Adrenal gland (tissue), 12 donors: ENCODE measurements around the gene VAMP5. TPM values are rescaled to one million over a fixed set of nuclear protein-coding genes. Genes with fewer than 3 reads are reported as not detected.

Source experiments
- DNase-seq, 7 donors: peaks; one replicate each; pipeline ENCODE4 v3.0.0-alpha.2; 2019 to 2020
- H3K27ac ChIP-seq, 5 donors: fragments of 200-600 bp; sonication (generic) in 4 of 5; 1 replicate in 3 of 5; 2 replicates in 2 of 5; pipeline versions ENCODE4 v1.5.1 to v1.8.0; 2016 to 2020; ENCODE audit warnings: mild to moderate bottlenecking in 1 of 5
- H3K27me3 ChIP-seq: fragments of 200-600 bp; 2 replicates; pipeline ENCODE4 v1.8.0; 2021
- H3K36me3 ChIP-seq, 2 donors: fragments of 200-600 bp; replicated peaks in 1 of 2; 1 replicate in 1 of 2; 2 replicates in 1 of 2; pipeline versions ENCODE4 v1.5.1 to v1.8.0; 2018 to 2022
- H3K4me1 ChIP-seq, 2 donors: fragments of 200-600 bp; replicated peaks in 1 of 2; 1 replicate in 1 of 2; 2 replicates in 1 of 2; pipeline versions ENCODE4 v1.5.1 to v1.8.0; 2018 to 2021
- H3K4me3 ChIP-seq, 4 donors: fragments of 200-600 bp; sonication (generic) in 3 of 4; one replicate each; pipeline ENCODE4 v1.5.1; 2016 to 2018
- H3K9me3 ChIP-seq, 3 donors: fragments of 200-600 bp; sonication (generic) in 1 of 3; replicated peaks in 1 of 3; 1 replicate in 2 of 3; 2 replicates in 1 of 3; pipeline versions ENCODE4 v1.5.1 to v1.8.0; 2016 to 2021
- POLR2A ChIP-seq, 2 donors: fragments of 450-650 bp; IDR thresholded peaks; one replicate each; pipeline ENCODE4 v1.6.1; 2017; ENCODE audit warnings: antibody characterized with exemption in 2 of 2, mild to moderate bottlenecking in 2 of 2, moderate library complexity in 1 of 2
- WGBS, 4 donors: extraction: QIAGEN DNeasy Blood & Tissue Kit in 2 of 4; methylation state at CpG; one replicate each; pipeline versions ENCODE4 v1.1.5 to v1.1.7; 2013 to 2017; 5-methylcytosine and 5-hydroxymethylcytosine counted together
- intact Hi-C, 2 donors: fragments of 100-400 bp; cut with DNase I; formaldehyde crosslinking; loops; one replicate each; pipeline versions ENCODE4 v1.14.1 to v1.15.0; 2022 to 2023
- polyA plus RNA-seq, 3 donors: library from polyadenylated mRNA; stranded (reverse); fragments of 200-250 nt in 2 of 3; fragments of 350-450 nt in 1 of 3; fragmentation: Illumina TruSeq in 1 of 3; extraction: RNeasy Lipid Tissue Mini Kit (QIAGEN cat#74804) in 1 of 3; gene quantifications; one replicate each; pipeline ENCODE4 v1.2.3, GENCODE V29; 2013 to 2014
- total RNA-seq, 9 donors: library from RNA; depleted of rRNA in 4 of 9; stranded (reverse); fragments of >200 nt in 4 of 9; fragments of 120-200 nt in 1 of 9; fragmentation: NEBNext Ultra II Directional in 1 of 9; extraction: Animal tissue kit (Norgen Biotek cat#: 25700) in 1 of 9; gene quantifications; one replicate each; pipeline versions ENCODE4 v1.1.0 to v1.2.4, GENCODE V29; 2013 to 2023
- TF ChIP-seq, protein P1 (sequence below), 6 experiments: fragments of 450-650 bp in 4 of 6; fragments of 200-600 bp in 2 of 6; sonication (generic) in 1 of 6; IDR thresholded peaks; 1 replicate in 5 of 6; 2 replicates in 1 of 6; pipeline versions ENCODE4 v1.5.1 to v1.8.0; 2016 to 2021; ENCODE audit warnings: antibody characterized with exemption in 6 of 6, mild to moderate bottlenecking in 2 of 6, moderate library complexity in 1 of 6
- donor health status: healthy with polysubstance abuse.
- donor health status: Bipolar disorder and iron deficiency.
- donor health status: DM: yes; HTN: yes; CAD: no.
- donor health status: DM: no; HTN: no; CAD: no.
- donor health status: DM: no; HTN: no; CAD: no.
- donor health status: DM: yes; HTN: yes; CAD: no.

VAMP5 gene
- total and polyA plus RNA-seq, 12 donors, result 30.2 to 130 (median 78.3) TPM

DNA sequence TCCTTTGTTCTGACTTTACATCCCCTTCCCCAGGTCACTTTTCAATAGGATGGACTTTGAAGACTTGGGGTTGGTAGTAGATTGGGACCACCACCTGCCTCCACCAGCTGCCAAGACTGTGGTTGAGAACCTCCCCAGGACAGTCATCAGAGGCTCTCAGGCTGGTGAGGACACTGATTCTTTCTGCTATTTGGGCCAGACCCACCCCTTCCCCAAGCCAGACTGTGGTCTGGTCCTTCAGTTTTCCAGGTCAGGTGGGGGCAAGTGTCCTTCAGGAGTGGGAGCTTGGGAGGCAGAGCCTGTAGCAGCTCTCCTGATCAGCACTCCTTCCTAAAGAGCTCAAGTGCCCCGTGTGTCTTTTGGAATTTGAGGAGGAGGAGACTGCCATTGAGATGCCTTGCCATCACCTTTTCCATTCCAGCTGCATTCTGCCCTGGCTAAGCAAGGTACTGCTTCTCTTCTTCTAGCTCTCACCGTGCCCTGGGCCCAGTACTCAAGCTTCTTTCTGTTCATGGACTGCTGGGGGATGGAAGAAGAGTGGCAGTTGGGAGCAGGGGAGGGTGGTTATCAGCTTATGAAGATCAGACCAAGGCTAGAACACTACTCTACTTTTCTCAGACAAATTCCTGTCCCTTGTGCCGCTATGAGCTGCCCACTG is 12.4 kb downstream of the VAMP5 start:
- no peak for DNase-seq
- peak overlapping the region in 2 of 4 donors; percentile 71 to 82 for H3K4me3 ChIP-seq
- no peak for TF ChIP-seq POLR2A (IDR thresholded peaks at IDR 0.05)
- H3K9me3 ChIP-seq, result no peaks in the 10 kb centered on the region
- intact Hi-C loops, result no loop called here
- no peaks in the 10 kb centered on the region for H3K27me3 ChIP-seq
- H3K4me1 ChIP-seq, result peaks cover 19 to 32% of the 10 kb centered on the region in 2 donors
- peak overlapping the region in 2 of 5 donors; percentile 89 to 94 for H3K27ac ChIP-seq
- 60 to 74% (median 65%) methylated on average over 2 to 3 of the region's 3 CpGs for WGBS, 4 donors
- peaks cover 0 to 40% of the 10 kb centered on the region in 2 donors for H3K36me3 ChIP-seq

DNA sequence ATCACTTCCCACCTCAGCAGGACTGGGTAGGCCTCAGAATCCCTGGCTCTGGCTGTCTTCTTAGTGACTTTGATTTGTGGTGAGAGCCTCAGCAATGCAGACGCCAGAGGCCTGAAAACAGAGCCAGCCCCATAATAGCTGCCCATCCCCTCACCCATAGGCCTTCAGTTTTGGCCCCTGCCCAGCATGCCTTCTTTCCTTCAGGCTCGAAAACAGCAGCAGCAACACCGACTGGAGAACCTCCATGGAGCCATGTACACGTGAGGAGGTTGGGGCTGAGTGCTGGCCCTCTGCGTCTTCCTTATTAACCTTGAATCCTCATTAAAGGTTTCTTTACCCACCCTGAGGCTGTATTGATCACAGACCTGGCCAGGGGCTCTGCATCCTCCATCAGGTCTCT is 13.0 kb downstream of the VAMP5 start:
- Histone ChIP-seq H3K36me3 (peaks cover 0 to 40% of the 10 kb centered on the region in 2 donors), H3K9me3 (no peaks in the 10 kb centered on the region), H3K27ac (no peak overlapping the region), H3K4me1 (peaks cover 22 to 29% of the 10 kb centered on the region in 2 donors), H3K4me3 (no peak overlapping the region), H3K27me3 (no peaks in the 10 kb centered on the region)
- TF ChIP-seq, protein P1, sequence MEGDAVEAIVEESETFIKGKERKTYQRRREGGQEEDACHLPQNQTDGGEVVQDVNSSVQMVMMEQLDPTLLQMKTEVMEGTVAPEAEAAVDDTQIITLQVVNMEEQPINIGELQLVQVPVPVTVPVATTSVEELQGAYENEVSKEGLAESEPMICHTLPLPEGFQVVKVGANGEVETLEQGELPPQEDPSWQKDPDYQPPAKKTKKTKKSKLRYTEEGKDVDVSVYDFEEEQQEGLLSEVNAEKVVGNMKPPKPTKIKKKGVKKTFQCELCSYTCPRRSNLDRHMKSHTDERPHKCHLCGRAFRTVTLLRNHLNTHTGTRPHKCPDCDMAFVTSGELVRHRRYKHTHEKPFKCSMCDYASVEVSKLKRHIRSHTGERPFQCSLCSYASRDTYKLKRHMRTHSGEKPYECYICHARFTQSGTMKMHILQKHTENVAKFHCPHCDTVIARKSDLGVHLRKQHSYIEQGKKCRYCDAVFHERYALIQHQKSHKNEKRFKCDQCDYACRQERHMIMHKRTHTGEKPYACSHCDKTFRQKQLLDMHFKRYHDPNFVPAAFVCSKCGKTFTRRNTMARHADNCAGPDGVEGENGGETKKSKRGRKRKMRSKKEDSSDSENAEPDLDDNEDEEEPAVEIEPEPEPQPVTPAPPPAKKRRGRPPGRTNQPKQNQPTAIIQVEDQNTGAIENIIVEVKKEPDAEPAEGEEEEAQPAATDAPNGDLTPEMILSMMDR (IDR thresholded peaks at IDR 0.05), result no peak
- intact Hi-C loops, result no loop called here
- 70 to 97% (median 82%) methylated on average over 4 to 5 of the region's 5 CpGs for WGBS, 4 donors
- no peak for DNase-seq

DNA sequence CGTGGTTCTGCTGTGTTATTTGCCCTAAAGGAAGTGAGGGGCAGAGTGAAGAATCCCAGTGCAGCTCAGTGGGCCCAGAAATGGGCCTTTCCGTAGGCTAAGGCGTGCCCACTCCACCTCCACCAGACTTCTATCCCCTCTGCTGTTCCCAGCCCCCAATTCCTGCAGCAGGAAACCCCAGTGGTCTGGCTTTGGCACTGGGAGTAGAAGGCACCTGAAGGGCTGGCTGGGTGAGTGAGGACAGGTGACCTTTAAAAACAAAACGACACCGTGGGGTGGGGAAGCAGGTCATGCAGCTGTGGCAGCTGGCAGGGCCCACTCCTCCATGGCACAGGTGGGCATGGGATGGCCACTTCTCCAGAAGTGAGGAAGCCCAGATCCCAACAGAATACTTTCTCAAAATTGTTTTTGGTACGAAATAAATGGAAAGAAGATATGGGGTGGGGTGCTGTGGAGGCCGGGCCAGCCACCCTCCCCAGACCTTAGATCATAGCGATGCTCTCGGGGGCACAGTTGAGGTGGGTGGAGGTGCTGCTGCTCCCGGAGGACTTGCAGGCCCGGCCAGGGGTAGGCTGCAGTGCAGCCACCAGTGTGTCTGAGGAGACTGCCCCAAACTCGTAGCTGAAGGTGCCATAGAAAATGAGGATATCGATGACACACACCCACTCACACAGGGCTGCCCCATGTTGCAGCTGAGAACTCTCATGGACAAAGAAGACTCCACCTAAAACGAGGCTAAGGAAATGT is 14.5 kb downstream of the VAMP5 start:
- Histone ChIP-seq H3K36me3 (peaks cover 0 to 40% of the 10 kb centered on the region in 2 donors), H3K4me3 (no peak overlapping the region), H3K4me1 (peaks cover 23 to 33% of the 10 kb centered on the region in 2 donors), H3K27me3 (no peaks in the 10 kb centered on the region), H3K9me3 (no peaks in the 10 kb centered on the region), H3K27ac (no peak overlapping the region)
- 66 to 83% (median 73%) methylated on average over 11 to 14 of the region's 14 CpGs for WGBS, 4 donors
- no peak for TF ChIP-seq POLR2A (IDR thresholded peaks at IDR 0.05)
- TF ChIP-seq, protein P1 (IDR thresholded peaks at IDR 0.05), result no peak
- no peak for DNase-seq
- intact Hi-C loops, result no loop called here

DNA sequence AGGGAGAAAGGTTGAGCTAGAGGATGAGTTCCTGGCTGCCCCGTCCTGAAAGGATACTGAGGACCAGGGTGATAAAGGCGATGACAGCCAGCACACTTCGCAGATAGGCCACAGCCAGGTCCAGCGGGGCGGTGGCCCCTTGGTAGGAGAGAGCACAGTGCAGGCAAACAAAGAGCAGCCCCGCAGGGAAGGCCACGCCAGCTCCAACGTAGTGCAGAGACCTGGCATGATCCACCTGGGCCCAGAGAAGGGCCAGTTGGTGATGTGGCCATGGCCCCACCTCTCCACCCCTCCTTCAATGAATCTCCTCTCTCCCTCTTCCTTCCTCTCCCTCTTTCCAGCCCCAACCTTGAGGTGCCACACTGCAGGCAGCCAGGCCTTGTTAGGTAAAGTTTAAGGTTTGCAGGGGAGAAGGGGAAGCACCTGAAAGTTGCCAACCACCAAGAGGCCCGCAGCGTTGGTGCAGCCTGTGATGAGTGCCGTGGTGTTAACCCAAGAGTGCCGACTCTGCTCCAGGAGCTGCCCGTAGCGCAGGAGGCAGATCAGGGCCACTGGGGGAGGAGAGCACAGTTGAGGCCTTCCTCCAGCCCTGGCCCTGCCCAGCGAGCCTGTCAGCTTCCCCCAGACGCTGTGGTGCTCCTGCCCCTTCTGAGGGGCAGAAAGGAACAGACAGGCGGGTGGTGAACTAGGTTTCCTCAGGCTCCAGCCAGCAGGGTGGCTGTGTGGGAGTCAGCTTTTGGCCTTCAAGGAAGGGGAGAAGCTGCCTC is 15.4 kb downstream of the VAMP5 start:
- Histone ChIP-seq H3K4me3 (no peak overlapping the region), H3K36me3 (peaks cover 0 to 40% of the 10 kb centered on the region in 2 donors), H3K27me3 (no peaks in the 10 kb centered on the region), H3K9me3 (no peaks in the 10 kb centered on the region), H3K4me1 (peaks cover 26 to 37% of the 10 kb centered on the region in 2 donors), H3K27ac (no peak overlapping the region)
- intact Hi-C loops, result no loop called here
- TF ChIP-seq POLR2A (IDR thresholded peaks at IDR 0.05), result no peak
- TF ChIP-seq, protein P1 (IDR thresholded peaks at IDR 0.05), result no peak
- no peak for DNase-seq
- 63 to 77% (median 75%) methylated on average over 10 to 17 of the region's 17 CpGs for WGBS, 4 donors
